HG03064 (cell line): ENCODE measurements around the gene FXYD3.
"Not testable (repeated sequence)": the region's sequence is repeated elsewhere in the genome, so short reads cannot be mapped to it uniquely, and the experiment has no call there.

Experiments
- ATAC-seq: cut with Tn5 transposase; IDR thresholded peaks from one replicate; pipeline ENCODE4 v1.9.1; 2021; ENCODE audit warnings: low read depth; ENCODE audit not compliant: unreplicated experiment

Gene FXYD3

GRCh38 chr19:35085947-35086346 lies 29.7 kb upstream of the FXYD3 start:
- no peak for ATAC-seq

DNA sequence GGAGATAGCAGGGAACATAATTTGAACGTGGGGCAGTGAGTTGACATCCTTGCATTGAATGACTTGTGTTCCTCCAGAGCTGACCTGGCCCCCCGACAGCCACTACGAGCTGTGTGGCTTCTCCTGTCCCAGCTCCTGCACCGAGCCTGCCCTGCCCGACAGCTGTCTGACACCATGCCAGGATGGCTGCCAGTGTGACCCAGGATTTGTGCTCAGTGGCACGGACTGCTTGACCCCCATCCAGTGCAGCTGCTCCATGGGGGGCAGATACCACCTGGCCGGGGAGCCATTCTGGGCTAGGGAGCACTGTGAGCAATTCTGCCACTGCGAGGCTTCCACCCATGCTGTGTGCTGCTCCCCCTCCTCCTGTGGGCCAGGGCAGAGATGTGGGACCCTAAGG lies 29.2 kb upstream of the FXYD3 start:
- no peak for ATAC-seq

DNA sequence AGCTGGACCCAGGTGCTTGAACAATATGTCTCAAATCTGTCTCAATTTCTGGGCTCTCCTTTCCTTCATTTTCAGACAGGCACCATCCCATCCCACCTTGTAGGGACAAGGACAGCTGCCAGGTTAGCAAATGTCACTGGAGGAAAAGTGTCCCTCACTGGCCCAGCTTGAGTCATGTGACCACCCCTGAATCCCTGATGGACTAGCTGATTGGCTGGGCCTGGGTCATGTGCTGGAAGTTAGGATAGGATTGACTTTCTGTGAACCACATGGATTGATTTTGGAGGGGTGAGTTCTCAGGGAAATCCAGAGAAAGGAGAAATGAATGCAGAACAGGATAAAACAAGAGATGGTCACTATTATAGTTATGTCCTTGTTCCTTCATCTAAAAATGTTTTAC lies 28.2 kb upstream of the FXYD3 start:
- no peak for ATAC-seq

DNA sequence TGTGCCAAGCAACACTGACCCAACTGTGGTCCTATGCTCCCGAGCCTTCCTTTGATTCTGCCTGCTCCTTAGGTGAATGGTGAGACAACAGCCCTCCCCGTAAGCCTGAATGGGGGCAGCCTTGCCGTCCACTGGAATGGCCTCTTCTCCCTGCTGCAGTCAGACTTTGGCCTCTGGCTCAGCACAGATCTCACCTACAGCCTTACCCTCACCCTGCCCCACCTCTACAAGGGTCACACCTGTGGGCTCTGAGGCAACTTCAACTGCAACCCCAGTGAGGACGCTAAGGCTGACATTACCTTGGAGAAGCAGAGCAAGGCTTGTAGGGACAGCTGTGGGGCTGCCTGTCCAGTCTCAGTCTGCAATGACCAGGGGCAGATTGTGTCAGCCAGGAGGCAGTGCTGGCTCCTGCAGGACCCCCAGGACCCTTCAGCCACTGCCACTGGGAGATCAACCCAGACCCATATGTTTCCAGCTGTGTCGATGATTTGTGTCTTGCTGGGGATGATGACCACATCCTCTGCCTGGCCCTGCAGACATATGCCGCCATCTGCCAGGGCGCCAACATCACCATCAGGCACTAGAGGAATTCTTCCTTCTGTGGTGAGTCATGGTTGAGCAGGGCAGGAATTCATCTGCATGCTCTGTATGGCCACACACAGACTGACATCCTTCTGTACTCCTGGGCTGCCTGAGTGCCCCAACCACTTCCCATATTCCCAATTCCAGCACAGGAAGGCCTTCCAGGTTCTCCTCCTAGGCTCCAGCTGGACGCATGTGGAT lies 27.3 kb upstream of the FXYD3 start:
- no peak for ATAC-seq

- ATAC-seq = no peak
These were observed 26.1 kb upstream of the FXYD3 start for GRCh38 chr19:35089554-35089953.

DNA sequence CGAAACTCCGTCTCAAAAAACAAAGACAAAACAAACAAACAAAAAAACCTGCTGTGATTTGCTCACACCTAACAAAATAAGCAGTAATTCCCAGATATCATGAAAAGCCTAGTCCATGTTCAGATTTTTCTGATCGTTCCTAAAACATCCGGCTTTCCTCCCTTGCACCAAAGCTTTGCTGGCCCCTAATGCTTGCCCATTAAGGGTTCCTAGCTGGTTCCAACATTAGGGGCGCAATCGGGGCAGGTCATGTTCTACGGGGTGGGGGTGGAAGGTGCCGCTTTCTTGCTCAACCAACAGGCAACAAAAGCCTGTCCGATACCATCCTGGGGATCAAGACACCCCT lies 25.5 kb upstream of the FXYD3 start:
- ATAC-seq = no peak

- no peak for ATAC-seq
These were observed 25.0 kb upstream of the FXYD3 start for GRCh38 chr19:35090506-35091214.

GRCh38 chr19:35093430-35093829 lies 22.2 kb upstream of the FXYD3 start:
- no peak for ATAC-seq

GRCh38 chr19:35093941-35094647 lies 21.5 kb upstream of the FXYD3 start:
- no peak for ATAC-seq

DNA sequence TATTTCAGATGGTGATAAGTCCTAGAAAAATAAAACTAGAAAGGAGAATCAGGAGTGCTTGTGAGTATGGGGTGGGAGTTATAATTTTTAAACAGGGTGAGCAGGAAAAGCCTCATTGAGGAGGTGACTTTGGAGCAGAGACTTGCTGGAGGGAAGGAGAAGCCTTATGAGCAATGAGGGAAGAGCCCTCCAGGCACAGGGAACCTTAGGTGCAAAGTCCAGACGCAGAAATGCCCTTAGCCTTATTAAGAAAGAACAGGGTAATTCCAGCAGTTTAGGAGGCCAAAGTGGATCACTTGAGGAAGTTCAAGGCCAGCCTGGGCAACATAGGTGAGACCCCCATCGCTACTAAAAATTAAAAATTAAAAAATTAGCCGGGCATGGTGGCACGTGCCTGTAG lies 21.0 kb upstream of the FXYD3 start:
- no peak for ATAC-seq

DNA sequence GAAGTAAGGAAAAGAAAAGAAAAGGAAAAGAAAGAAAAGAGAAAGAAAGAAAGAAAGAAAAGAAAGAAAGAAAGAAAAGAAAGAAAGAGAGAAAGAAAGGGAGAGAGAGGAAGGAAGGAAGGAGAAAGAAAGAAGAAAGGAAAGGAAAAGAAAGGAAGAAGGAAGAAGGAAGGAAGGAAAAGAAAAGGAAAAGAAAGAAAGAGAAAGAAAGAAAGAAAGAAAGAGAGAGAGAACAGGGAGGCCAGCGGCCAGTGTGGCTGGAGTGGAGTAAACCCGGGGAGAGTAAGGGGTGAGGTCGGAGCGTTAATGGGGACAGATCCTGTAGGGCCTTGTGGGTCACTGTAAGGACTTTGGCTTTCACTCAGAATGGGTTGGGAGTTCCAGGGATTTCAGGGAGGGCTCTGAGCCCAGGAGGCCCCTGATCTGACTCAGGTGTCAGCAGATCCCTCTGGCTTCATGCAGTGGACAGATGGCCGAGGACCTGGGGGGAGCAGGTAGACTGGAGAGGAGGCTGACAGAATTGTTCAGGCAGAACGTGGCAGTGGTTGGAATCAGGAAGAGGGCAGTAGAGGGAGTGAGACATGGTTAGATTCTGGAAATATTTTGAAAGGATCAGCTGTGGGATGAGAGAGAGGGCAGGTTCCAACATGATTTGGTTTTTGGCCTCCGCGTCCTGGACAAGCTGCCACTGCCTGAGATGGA lies 19.8 kb upstream of the FXYD3 start:
- no peak for ATAC-seq

GRCh38 chr19:35098413-35099049 lies 17.1 kb upstream of the FXYD3 start:
- ATAC-seq = no peak

DNA sequence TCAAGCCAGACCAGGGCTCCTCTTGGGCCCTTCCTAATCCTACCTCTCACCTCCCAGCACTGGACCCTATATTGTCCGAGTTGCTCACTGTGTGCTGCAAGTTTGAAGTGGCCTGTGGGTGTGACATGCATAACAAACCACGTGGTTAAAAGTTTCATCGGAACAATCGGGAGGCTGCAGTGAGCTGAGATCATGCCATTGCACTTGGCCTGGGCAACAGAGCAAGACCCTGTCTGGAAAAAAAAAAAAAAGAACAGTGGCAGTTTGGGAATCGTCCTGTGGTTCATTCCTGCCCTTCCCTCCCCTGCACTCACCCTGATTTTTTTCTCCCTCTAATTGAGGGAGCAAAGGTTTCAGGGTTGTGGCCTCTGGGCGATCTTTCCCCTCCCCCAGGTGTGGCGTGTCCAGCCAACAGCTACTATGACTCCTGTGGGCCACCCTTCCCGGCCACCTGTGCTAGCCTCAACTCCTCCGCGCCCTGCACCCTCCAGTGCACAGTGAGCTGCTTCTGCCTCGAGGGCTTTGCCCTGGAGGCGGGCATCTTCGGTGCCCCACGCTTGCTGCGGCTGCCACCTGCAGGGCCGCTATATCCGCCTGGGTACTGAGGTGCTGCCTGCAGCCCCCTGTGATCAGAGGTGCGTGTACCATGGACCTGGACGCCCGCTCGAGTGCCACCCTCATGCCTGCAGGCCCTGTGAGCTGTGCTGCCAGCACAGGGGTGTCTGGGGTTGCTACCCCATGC lies 16.3 kb upstream of the FXYD3 start:
- ATAC-seq = no peak

GRCh38 chr19:35099897-35100275 lies 15.7 kb upstream of the FXYD3 start:
- ATAC-seq = no peak

- ATAC-seq = no peak
These were observed 14.8 kb upstream of the FXYD3 start for GRCh38 chr19:35100588-35101533.

GRCh38 chr19:35101949-35102348 lies 13.7 kb upstream of the FXYD3 start:
- not testable (repeated sequence) for ATAC-seq

DNA sequence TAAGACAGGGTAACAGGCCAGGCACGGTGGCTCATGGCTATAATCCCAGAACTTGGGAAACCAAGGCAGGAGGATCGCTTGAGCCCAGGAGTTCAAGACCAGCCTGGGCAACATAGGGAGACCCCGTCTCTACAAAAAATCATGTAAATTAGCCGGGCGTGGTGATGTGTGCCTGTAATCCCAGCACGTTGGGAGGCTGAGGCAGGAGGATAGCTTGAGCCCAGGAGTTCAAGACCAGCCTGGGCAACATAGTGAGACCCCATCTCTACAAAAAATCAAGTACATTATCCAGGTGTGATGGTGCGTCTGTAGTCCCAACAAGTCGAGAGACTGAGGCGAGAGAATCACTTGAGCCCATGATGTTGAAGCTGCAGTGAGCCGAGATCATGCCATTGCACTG lies 12.0 kb upstream of the FXYD3 start:
- not testable (repeated sequence) for ATAC-seq

- ATAC-seq = no peak
These were observed 11.3 kb upstream of the FXYD3 start for GRCh38 chr19:35104361-35104760.

GRCh38 chr19:35105047-35105410 lies 10.6 kb upstream of the FXYD3 start:
- no peak for ATAC-seq
